ENCODE data around the gene SRSF9. TPM values are rescaled to one million over a fixed set of nuclear protein-coding genes. Genes with fewer than 3 reads are reported as not detected.

Gene SRSF9
- total RNA-seq, 1 donor, result 104 TPM

- no peak for DNase-seq (ENCODE audit: low read depth)
- no peak for TF ChIP-seq CTCF (IDR thresholded peaks at IDR 0.05; ENCODE audit: insufficient read depth, low read length)
- no peak overlapping the region for H3K4me3 ChIP-seq (ENCODE audit: low read depth, low read length)
Measured at GRCh38 chr12:120498870-120499515, 29.4 kb upstream of the SRSF9 start.

GRCh38 chr12:120497524-120498150 lies 28.1 kb upstream of the SRSF9 start:
- peak; percentile 35 for DNase-seq (ENCODE audit: low read depth)

GRCh38 chr12:120496413-120497340 lies 27.1 kb upstream of the SRSF9 start:
- TF ChIP-seq CTCF (IDR thresholded peaks at IDR 0.05; ENCODE audit: insufficient read depth, low read length), result no peak
- H3K4me3 ChIP-seq (ENCODE audit: low read depth, low read length), result peak overlapping the region; percentile 92
- peak; percentile 48 for DNase-seq (ENCODE audit: low read depth)

More at GRCh38 chr12:120497524-120498150, 28.1 kb upstream of the SRSF9 start:
- no peak for TF ChIP-seq CTCF (IDR thresholded peaks at IDR 0.05; ENCODE audit: insufficient read depth, low read length)
- peak overlapping the region; percentile 92 for H3K4me3 ChIP-seq (ENCODE audit: low read depth, low read length)

- peak; percentile 95 for DNase-seq (ENCODE audit: low read depth)
- H3K4me3 ChIP-seq (ENCODE audit: low read depth, low read length), result peak within 1 kb of the TSS; percentile 92
- TF ChIP-seq CTCF (IDR thresholded peaks at IDR 0.05; ENCODE audit: insufficient read depth, low read length), result no peak
Measured at GRCh38 chr12:120495731-120496412, 26.3 kb upstream of the SRSF9 start, which contains the start of gene DYNLL1. Gene DYNLL1, plus strand, starts transcription at chr12:120496113. Its CDS starts 309 bp downstream, at chr12:120496422.

- no peak for TF ChIP-seq CTCF (IDR thresholded peaks at IDR 0.05; ENCODE audit: insufficient read depth, low read length)
- peak overlapping the region; percentile 92 for H3K4me3 ChIP-seq (ENCODE audit: low read depth, low read length)
- DNase-seq (ENCODE audit: low read depth), result no peak
Measured at GRCh38 chr12:120495186-120495730, 25.7 kb upstream of the SRSF9 start.
